K562 (cell line): Measurements from ENCODE around the gene PLEKHA8. TPM values are rescaled to one million over a fixed set of nuclear protein-coding genes. Genes with fewer than 3 reads are reported as not detected.

Experiments
- ATAC-seq: fragments of 200-7000 bp; cut with Tn5 transposase; 3 replicates; pipeline ENCODE4 v1.9.1; 2020; ENCODE audit warnings: moderate library complexity
- BruUV-seq: library from RNA; stranded (reverse); fragments of 400-500 nt; replicated peaks from 2 replicates; lab custom pipeline; 2021; lab: Mats Ljungman, UMichigan
- CTCF ChIA-PET: fragments of 300-600 bp; formaldehyde crosslinking; extraction: SDS; loops from one replicate; lab custom pipeline; 2021; ENCODE audit warnings: low intra/inter-chr PET ratio; lab: Yijun Ruan, JAX
- POLR2A ChIA-PET: fragments of 300-600, 350-650 bp; sonication (Branson Sonifier 250); formaldehyde crosslinking; extraction: SDS; loops from one replicate; lab custom pipeline; 2021; ENCODE audit warnings: antibody characterized with exemption, inconsistent platforms; lab: Yijun Ruan, JAX
- DNase-seq, 4 experiments: peaks; one replicate each; pipeline versions ENCODE4 v3.0.0 to v3.0.0-alpha.2; 2011 to 2018; ENCODE audit warnings: low spot score in 3 of 4, mixed read lengths in 3 of 4; ENCODE audit errors: extremely low read depth in 1 of 4
- FAIRE-seq: peaks from 2 replicates; lab custom pipeline; 2011; peaks lifted over from hg19 to GRCh38; lab: Jason Lieb, UNC
- H2AFZ ChIP-seq: 2 replicates; pipeline ENCODE4 v1.6.0; 2011; ENCODE audit warnings: low read depth, low read length, control low read depth, inconsistent platforms
- H3K27ac ChIP-seq: fragments of 200-600 bp; 3 replicates; pipeline ENCODE4 v1.8.0; 2011; ENCODE audit warnings: low read depth, mild to moderate bottlenecking, control low read depth, inconsistent platforms, low read length, moderate library complexity, mixed read lengths; ENCODE audit errors: extremely low read depth
- H3K27me3 ChIP-seq, 2 experiments: fragments of 300-600 bp in 1 of 2; 2 replicates in 1 of 2; 3 replicates in 1 of 2; pipeline versions ENCODE4 v1.6.0 to v1.8.0; 2011; ENCODE audit warnings: inconsistent platforms in 2 of 2, low read length in 2 of 2, mild to moderate bottlenecking in 1 of 2, mixed read lengths in 1 of 2, moderate library complexity in 1 of 2; ENCODE audit not compliant: control insufficient read depth in 2 of 2, insufficient read depth in 2 of 2
- H3K36me3 ChIP-seq: fragments of 300-600 bp; 3 replicates; pipeline ENCODE4 v1.8.0; 2011; ENCODE audit warnings: mild to moderate bottlenecking, low read length, inconsistent platforms; ENCODE audit not compliant: control insufficient read depth, insufficient read depth
- H3K4me1 ChIP-seq, 2 experiments: fragments of 200-600 bp in 1 of 2; replicated peaks in 1 of 2; 2 replicates in 1 of 2; 3 replicates in 1 of 2; pipeline versions ENCODE4 v1.5.1 to v1.8.0; 2011; ENCODE audit warnings: inconsistent platforms in 2 of 2, low read length in 2 of 2, mild to moderate bottlenecking in 1 of 2, mixed read lengths in 1 of 2, moderate library complexity in 1 of 2; ENCODE audit not compliant: control insufficient read depth in 2 of 2, insufficient read depth in 2 of 2
- H3K4me2 ChIP-seq: 2 replicates; pipeline ENCODE4 v1.6.1; 2011; ENCODE audit warnings: low read length, control low read depth, inconsistent platforms, mixed read lengths; ENCODE audit not compliant: insufficient read depth
- H3K4me3 ChIP-seq: fragments of 200-600 bp; sonication (generic), shearing (Covaris generic); 2 replicates; pipeline ENCODE4 v1.5.1; 2016; ENCODE audit warnings: control low read depth, inconsistent platforms
- H3K79me2 ChIP-seq: fragments of 200-600 bp; 3 replicates; pipeline ENCODE4 v1.8.0; 2011; ENCODE audit warnings: low read length, inconsistent platforms; ENCODE audit not compliant: control insufficient read depth, insufficient read depth
- H3K9ac ChIP-seq, 2 experiments: 2 replicates each; pipeline versions ENCODE4 v1.6.0 to v1.6.1; 2011; ENCODE audit warnings: low read depth in 2 of 2, low read length in 2 of 2, control low read depth in 1 of 2, inconsistent platforms in 1 of 2, mild to moderate bottlenecking in 1 of 2, mixed read lengths in 1 of 2; ENCODE audit not compliant: insufficient read depth in 1 of 2
- H3K9me1 ChIP-seq: one replicate; pipeline ENCODE4 v1.6.0; 2011; ENCODE audit warnings: inconsistent platforms, mild to moderate bottlenecking, low read length, moderate library complexity; ENCODE audit not compliant: control insufficient read depth, insufficient read depth
- H3K9me3 ChIP-seq: replicated peaks from 2 replicates; pipeline ENCODE4 v1.5.1; 2011; ENCODE audit warnings: low read depth, low read length, inconsistent platforms; ENCODE audit not compliant: control insufficient read depth, insufficient read depth
- H4K20me1 ChIP-seq: replicated peaks from 2 replicates; pipeline ENCODE4 v1.6.1; 2011; ENCODE audit warnings: low read length, inconsistent platforms, mixed read lengths; ENCODE audit not compliant: control insufficient read depth, insufficient read depth
- ASH1L ChIP-seq: fragments of 450-650 bp; IDR thresholded peaks from 2 replicates; pipeline ENCODE4 v1.6.1; 2018; ENCODE audit warnings: borderline replicate concordance, mild to moderate bottlenecking, low read depth; ENCODE audit not compliant: partially characterized antibody
- FOSL1 ChIP-seq: fragments of 200-800 bp; sonication (Bioruptor generic); conservative IDR thresholded peaks from 2 replicates; pipeline ENCODE4 v1.6.1; 2016; ENCODE audit warnings: missing genetic modification characterization, missing compliant biosample characterization
- HCFC1 ChIP-seq: IDR thresholded peaks from 2 replicates; pipeline ENCODE4 v1.6.1; 2012; ENCODE audit warnings: low read depth, low read length, improper control_type of control experiment
- MBD2 ChIP-seq: sonication (generic); IDR thresholded peaks from 2 replicates; pipeline ENCODE4 v1.6.1; 2016; ENCODE audit warnings: low read depth, borderline replicate concordance
- NCOA6 ChIP-seq: fragments of 450-650 bp; IDR thresholded peaks from 2 replicates; pipeline ENCODE4 v1.6.1; 2017; ENCODE audit warnings: mild to moderate bottlenecking
- SIX5 ChIP-seq, 2 experiments: IDR thresholded peaks; 2 replicates each; pipeline ENCODE4 v1.6.1; 2011; ENCODE audit warnings: low read length in 2 of 2, borderline replicate concordance in 1 of 2, low read depth in 1 of 2, mild to moderate bottlenecking in 1 of 2, moderate library complexity in 1 of 2; ENCODE audit not compliant: insufficient read depth in 1 of 2
- WGBS: fragments of 100-300 bp; shearing (Covaris generic); methylation state at CpG from one replicate; pipeline ENCODE4 v1.1.6; 2016; ENCODE audit warnings: low coverage, mixed read lengths; ENCODE audit not compliant: insufficient coverage; ENCODE audit errors: missing lambda C conversion rate; 5-methylcytosine and 5-hydroxymethylcytosine counted together
- in situ Hi-C: fragments of 300-500 bp; cut with MboI; formaldehyde crosslinking; loops from 4 replicates; pipeline ENCODE4 v1.15.0; 2018; ENCODE audit warnings: inconsistent platforms, mixed read lengths
- intact Hi-C: fragments of 100-400 bp; cut with micrococcal nuclease; formaldehyde crosslinking; loops from 2 replicates; pipeline ENCODE4 v1.14.2; 2022
- polyA plus RNA-seq, 8 experiments: library from polyadenylated mRNA; depleted of rRNA in 4 of 8; stranded (reverse) in 5 of 8; unstranded in 3 of 8; fragments of >200 nt; fragmentation: Nextera tagmentation in 2 of 8; fragmentation: Illumina TruSeq in 1 of 8; extraction: Ambion mirVana in 2 of 8; extraction: Trizol in 1 of 8; gene quantifications; 2 replicates each; pipeline versions ENCODE4 v1.2.1 to v1.2.3, GENCODE V29; 2011 to 2014; ENCODE audit warnings: inconsistent platforms in 1 of 8, missing spikeins in 1 of 8
- total RNA-seq, 7 experiments: library from RNA; depleted of rRNA in 6 of 7; stranded (reverse); fragments of >200 nt in 6 of 7; fragmentation: Illumina TruSeq in 2 of 7; extraction: Trizol in 2 of 7; gene quantifications; 2 replicates each; pipeline versions ENCODE4 v1.2.1 to v1.2.3, GENCODE V29; 2011 to 2021; ENCODE audit warnings: low replicate concordance in 1 of 7
- TF ChIP-seq, protein P1 (sequence below): sonication (generic); formaldehyde crosslinking; IDR thresholded peaks from 2 replicates; pipeline ENCODE4 v1.4.0; 2020; ENCODE audit warnings: mild to moderate bottlenecking, missing genetic modification reagents

The PLEKHA8 gene
- total and polyA plus RNA-seq, 9 of the 15 experiments (the other 6 are each of a cell fraction or from before 2014, with no cell fraction given), result 3.2 to 16.3 (median 11.8) TPM

DNA sequence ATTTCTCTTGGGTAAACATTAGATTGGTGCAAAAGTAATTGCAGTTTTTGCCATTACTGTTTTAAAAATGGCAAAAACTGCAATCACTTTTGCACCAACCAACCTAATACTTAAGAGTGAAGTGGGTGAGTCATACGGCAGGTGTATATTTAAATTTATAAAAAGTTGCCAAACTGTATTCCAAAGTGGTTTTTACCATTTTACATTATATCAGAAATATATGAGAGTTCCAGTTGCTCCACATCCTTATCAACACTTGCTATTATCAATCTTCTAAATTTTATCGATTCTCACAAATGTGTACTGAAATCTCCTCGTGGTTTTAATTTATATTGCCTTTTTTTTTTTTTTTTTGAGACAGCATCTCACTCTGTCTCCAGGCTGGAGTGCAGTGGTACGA lies 35.1 kb upstream of the PLEKHA8 start:
- no peaks in the 10 kb centered on the region for H3K79me2 ChIP-seq
- DNase-seq, result no peak
- H3K4me2 ChIP-seq, result no peak overlapping the region
- POLR2A ChIA-PET, result no interaction called here
- CTCF ChIA-PET, result no interaction called here
- H3K4me3 ChIP-seq, result no peak overlapping the region
- ATAC-seq, result no peak
- WGBS, result 20% methylated on average over 4 of the region's 4 CpGs
- no peak overlapping the region for H3K27ac ChIP-seq
- TF ChIP-seq NCOA6 (no peak), SIX5 (IDR thresholded peaks at IDR 0.05; ENCODE audit: borderline replicate concordance in 1 of 2, insufficient read depth in 1 of 2, low read depth in 1 of 2, low read length in 2 of 2) (no peak), HCFC1 (no peak), ASH1L (no peak), MBD2 (no peak), FOSL1 (no peak)
- TF ChIP-seq, protein P1, sequence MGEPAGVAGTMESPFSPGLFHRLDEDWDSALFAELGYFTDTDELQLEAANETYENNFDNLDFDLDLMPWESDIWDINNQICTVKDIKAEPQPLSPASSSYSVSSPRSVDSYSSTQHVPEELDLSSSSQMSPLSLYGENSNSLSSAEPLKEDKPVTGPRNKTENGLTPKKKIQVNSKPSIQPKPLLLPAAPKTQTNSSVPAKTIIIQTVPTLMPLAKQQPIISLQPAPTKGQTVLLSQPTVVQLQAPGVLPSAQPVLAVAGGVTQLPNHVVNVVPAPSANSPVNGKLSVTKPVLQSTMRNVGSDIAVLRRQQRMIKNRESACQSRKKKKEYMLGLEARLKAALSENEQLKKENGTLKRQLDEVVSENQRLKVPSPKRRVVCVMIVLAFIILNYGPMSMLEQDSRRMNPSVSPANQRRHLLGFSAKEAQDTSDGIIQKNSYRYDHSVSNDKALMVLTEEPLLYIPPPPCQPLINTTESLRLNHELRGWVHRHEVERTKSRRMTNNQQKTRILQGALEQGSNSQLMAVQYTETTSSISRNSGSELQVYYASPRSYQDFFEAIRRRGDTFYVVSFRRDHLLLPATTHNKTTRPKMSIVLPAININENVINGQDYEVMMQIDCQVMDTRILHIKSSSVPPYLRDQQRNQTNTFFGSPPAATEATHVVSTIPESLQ (CRISPR knock-in tag), result no peak
- TF ChIP-seq, all 486 proteins: peak for 0
- H4K20me1 ChIP-seq, result no peaks in the 10 kb centered on the region
- no peak overlapping the region for H2AFZ ChIP-seq
- peaks cover 0 to 6% of the 10 kb centered on the region in 2 experiments; a peak in 2 of 5 replicates for H3K4me1 ChIP-seq
- peaks cover 2 to 8% of the 10 kb centered on the region in 2 experiments; a peak in 2 of 5 replicates for H3K27me3 ChIP-seq
- no peaks in the 10 kb centered on the region for H3K36me3 ChIP-seq
- H3K9ac ChIP-seq, result no peak overlapping the region
- peaks cover 5% of the 10 kb centered on the region for H3K9me3 ChIP-seq
- H3K9me1 ChIP-seq, result no peaks in the 10 kb centered on the region
- no TSS peak for BruUV-seq
- intact Hi-C loops, result no loop called here
- no peak for FAIRE-seq
- in situ Hi-C loops, result no loop called here
